ENCODE results near the gene OPCML. TPM values are rescaled to one million over a fixed set of nuclear protein-coding genes. Genes with fewer than 3 reads are reported as not detected.

OPCML gene
- total RNA-seq, 4 donors from 2014 or later = 0.06 to 0.83 (median 0.24) TPM

DNA sequence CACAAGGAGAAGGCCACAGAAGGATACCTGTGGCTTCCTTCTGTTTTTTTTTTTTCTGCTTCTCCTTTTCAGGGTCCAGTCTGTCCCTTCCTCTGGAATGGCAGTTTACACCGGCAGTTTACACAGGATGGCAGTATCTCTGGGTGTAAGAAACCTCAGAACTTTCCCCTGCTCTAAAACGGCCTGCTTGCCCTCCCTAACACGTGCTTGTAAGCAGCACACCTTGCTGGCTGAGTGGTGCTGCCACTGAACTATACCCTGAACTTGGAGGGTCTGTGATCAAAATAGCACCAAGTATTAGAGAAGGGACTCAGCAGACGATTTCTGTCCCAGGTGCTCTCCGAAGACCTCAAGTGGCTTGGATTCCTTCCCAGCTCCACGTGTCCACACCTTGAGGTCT lies 904 bp upstream of the OPCML start:
- Histone ChIP-seq H3K4me1 (no peaks in the 10 kb centered on the region), H3K27ac (replicated peaks in 1 of 4) (no peak overlapping the region), H3K36me3 (no peaks in the 10 kb centered on the region), H3K27me3 (peaks cover 0 to 60% (median 8%) of the 10 kb centered on the region in 4 donors), H3K9me3 (no peaks in the 10 kb centered on the region), H3K4me3 (no peak overlapping the region)
- no peak for DNase-seq (ENCODE audit: extremely low spot score)
- no peak for TF ChIP-seq EP300 (IDR thresholded peaks at IDR 0.05)
- TF ChIP-seq POLR2AphosphoS5 (IDR thresholded peaks at IDR 0.05) = no peak
- TF ChIP-seq, protein P1, sequence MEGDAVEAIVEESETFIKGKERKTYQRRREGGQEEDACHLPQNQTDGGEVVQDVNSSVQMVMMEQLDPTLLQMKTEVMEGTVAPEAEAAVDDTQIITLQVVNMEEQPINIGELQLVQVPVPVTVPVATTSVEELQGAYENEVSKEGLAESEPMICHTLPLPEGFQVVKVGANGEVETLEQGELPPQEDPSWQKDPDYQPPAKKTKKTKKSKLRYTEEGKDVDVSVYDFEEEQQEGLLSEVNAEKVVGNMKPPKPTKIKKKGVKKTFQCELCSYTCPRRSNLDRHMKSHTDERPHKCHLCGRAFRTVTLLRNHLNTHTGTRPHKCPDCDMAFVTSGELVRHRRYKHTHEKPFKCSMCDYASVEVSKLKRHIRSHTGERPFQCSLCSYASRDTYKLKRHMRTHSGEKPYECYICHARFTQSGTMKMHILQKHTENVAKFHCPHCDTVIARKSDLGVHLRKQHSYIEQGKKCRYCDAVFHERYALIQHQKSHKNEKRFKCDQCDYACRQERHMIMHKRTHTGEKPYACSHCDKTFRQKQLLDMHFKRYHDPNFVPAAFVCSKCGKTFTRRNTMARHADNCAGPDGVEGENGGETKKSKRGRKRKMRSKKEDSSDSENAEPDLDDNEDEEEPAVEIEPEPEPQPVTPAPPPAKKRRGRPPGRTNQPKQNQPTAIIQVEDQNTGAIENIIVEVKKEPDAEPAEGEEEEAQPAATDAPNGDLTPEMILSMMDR (IDR thresholded peaks at IDR 0.05) = no peak
- no peak for TF ChIP-seq POLR2A (IDR thresholded peaks at IDR 0.05; ENCODE audit: low read depth)
- 50% methylated on average over 6 of the region's 6 CpGs for WGBS
- intact Hi-C loops (cut with DNase I) = no loop called here

DNA sequence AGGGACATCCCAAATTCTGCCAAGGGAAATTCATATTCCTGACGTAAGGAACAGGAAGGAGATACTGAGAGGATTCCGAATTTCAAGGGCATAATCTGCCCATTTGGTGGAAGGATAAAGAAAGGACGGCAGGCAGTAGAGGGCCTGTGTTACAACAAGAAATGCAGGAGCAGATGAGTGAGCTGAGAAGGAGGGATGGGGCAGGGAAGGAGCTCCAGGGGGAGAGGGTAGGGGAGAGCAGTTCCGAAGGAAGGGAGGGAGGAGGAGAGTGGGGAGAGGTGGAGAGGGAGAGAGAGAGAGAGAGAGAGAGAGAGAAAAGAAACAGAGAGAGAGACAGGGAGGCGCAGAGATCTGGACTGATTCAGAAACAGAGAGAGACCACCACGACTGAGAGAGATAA lies 843 bp downstream of the OPCML start:
- H3K36me3 ChIP-seq = no peaks in the 10 kb centered on the region
- peak overlapping the region in 2 of 4 donors; percentile 17 to 28 for H3K4me3 ChIP-seq
- TF ChIP-seq, protein P1 (IDR thresholded peaks at IDR 0.05) = no peak
- TF ChIP-seq POLR2AphosphoS5 (IDR thresholded peaks at IDR 0.05) = no peak
- no peak for TF ChIP-seq POLR2A (IDR thresholded peaks at IDR 0.05; ENCODE audit: low read depth)
- TF ChIP-seq EP300 (IDR thresholded peaks at IDR 0.05) = no peak
- peaks cover 0 to 66% (median 8%) of the 10 kb centered on the region in 4 donors for H3K27me3 ChIP-seq
- H3K9me3 ChIP-seq = no peaks in the 10 kb centered on the region
- intact Hi-C loops (cut with DNase I) = no loop called here
- H3K4me1 ChIP-seq = no peaks in the 10 kb centered on the region
- H3K27ac ChIP-seq (replicated peaks in 1 of 4) = no peak overlapping the region
- WGBS = 7% methylated on average over 6 of the region's 6 CpGs
- no peak for DNase-seq (ENCODE audit: extremely low spot score)

DNA sequence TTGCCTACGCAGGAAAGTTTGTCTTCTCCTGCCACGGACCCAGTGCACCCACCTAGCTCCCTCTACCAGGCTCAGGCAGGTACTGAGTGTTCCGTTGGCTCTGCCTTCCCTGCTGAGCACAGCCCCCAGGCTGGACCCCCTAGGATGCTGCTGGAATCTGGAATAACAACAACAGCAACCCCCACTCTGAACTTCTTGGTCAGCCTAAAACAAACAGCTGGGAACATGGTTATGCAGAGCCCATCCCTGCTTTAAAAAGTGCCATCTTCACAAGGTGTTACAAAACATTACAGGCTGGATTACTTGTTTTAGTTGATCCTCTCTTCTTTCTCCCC lies 1.8 kb downstream of the OPCML start:
- H3K27me3 ChIP-seq = peaks cover 0 to 66% (median 8%) of the 10 kb centered on the region in 4 donors
- TF ChIP-seq, protein P1 (IDR thresholded peaks at IDR 0.05) = no peak
- TF ChIP-seq EP300 (IDR thresholded peaks at IDR 0.05) (no peak), POLR2A (IDR thresholded peaks at IDR 0.05; ENCODE audit: low read depth) (no peak), POLR2AphosphoS5 (IDR thresholded peaks at IDR 0.05) (no peak)

DNA sequence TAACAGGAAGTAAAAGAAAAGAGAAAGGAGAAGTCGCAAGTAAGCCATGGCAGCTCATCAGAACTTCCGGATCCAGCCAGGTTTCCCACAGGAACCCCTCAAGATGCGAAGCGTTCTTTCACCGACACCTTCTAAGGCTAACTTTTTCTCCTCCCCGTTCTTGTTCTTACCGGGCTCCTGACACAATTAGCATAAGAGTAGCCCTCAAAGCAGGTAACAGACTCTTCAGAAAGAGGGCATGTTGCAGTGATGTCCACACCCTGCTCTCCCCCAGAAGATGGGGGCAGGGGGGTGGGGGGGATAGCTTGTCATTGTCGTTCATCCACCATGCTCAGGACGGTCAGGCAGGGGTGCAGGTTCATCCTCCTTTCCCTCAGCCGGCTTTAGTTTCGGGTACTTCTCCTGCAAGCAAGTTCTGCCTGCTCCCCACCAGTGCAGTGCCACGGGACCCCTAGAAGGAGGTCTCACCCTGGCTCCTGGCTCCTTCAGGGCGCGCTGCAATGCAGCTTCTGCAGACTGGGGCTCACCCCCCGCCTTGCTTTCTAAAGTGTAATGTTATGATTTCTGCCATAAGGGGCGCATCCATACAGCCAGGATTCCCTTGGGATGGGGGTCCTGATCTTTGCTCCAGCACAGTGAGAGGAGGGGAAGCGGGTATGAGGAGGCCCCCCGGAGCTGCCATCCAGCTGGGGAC lies 2.3 kb downstream of the OPCML start:
- intact Hi-C loops (cut with DNase I) = no loop called here
- DNase-seq (ENCODE audit: extremely low spot score) = no peak
- 22% methylated on average over 17 of the region's 18 CpGs for WGBS
- no peaks in the 10 kb centered on the region for H3K9me3 ChIP-seq
- no peak overlapping the region for H3K27ac ChIP-seq (replicated peaks in 1 of 4)
- no peaks in the 10 kb centered on the region for H3K4me1 ChIP-seq
- TF ChIP-seq POLR2AphosphoS5 (IDR thresholded peaks at IDR 0.05) (no peak), POLR2A (IDR thresholded peaks at IDR 0.05; ENCODE audit: low read depth) (no peak)
- TF ChIP-seq, protein P1 (IDR thresholded peaks at IDR 0.05) = no peak
- H3K4me3 ChIP-seq = no peak overlapping the region
- no peaks in the 10 kb centered on the region for H3K36me3 ChIP-seq
- H3K27me3 ChIP-seq = peaks cover 0 to 62% (median 8%) of the 10 kb centered on the region in 4 donors

More for the DNA sequence above, 1.8 kb downstream of the OPCML start:
- Histone ChIP-seq H3K27ac (replicated peaks in 1 of 4) (no peak overlapping the region), H3K36me3 (no peaks in the 10 kb centered on the region), H3K4me3 (no peak overlapping the region), H3K4me1 (no peaks in the 10 kb centered on the region), H3K9me3 (no peaks in the 10 kb centered on the region)
- intact Hi-C loops (cut with DNase I) = no loop called here
- no peak for DNase-seq (ENCODE audit: extremely low spot score)
- 22% methylated on average over 3 of the region's 3 CpGs for WGBS

DNA sequence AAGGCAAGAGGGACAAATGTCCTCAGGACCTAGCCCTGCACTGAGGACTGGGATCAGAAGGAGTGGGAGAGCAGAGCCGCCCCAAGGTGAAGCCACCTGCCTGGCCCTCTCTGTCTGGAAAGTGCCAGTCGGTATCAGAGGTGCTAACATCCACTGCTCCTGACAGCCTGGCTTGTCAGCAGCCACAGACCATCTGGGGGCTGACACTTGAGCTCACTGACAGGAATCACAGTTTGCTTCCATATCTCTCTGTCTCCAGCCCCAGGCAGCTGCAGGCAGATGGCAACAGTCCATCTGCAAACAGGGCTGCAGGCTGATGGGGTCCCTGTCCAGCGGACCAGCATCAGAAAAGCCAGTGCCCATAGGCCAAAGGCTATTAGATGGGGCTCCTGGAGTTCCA lies 5.5 kb downstream of the OPCML start:
- no peak overlapping the region for H3K4me3 ChIP-seq
- intact Hi-C loops (cut with DNase I) = no loop called here

More for the DNA sequence above, 5.5 kb downstream of the OPCML start:
- Histone ChIP-seq H3K9me3 (no peaks in the 10 kb centered on the region), H3K27me3 (peaks cover 0 to 39% (median 8%) of the 10 kb centered on the region in 4 donors), H3K4me1 (no peaks in the 10 kb centered on the region), H3K36me3 (no peaks in the 10 kb centered on the region), H3K27ac (replicated peaks in 1 of 4) (no peak overlapping the region)
- no peak for DNase-seq (ENCODE audit: extremely low spot score)
- WGBS = 60% methylated on average over 1 of the region's 3 CpGs
- TF ChIP-seq, protein P1 (IDR thresholded peaks at IDR 0.05) = no peak
- TF ChIP-seq POLR2AphosphoS5 (IDR thresholded peaks at IDR 0.05) (no peak), EP300 (IDR thresholded peaks at IDR 0.05) (no peak), POLR2A (IDR thresholded peaks at IDR 0.05; ENCODE audit: low read depth) (no peak)

All from esophagus muscularis mucosa (tissue), 4 donors.